Measurements from ENCODE around the gene OR12D3.
"Not testable (repeated sequence)": the region's sequence is repeated elsewhere in the genome, so short reads cannot be mapped to it uniquely, and the experiment has no call there.

The OR12D3 gene, protein sequence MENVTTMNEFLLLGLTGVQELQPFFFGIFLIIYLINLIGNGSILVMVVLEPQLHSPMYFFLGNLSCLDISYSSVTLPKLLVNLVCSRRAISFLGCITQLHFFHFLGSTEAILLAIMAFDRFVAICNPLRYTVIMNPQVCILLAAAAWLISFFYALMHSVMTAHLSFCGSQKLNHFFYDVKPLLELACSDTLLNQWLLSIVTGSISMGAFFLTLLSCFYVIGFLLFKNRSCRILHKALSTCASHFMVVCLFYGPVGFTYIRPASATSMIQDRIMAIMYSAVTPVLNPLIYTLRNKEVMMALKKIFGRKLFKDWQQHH

DNA sequence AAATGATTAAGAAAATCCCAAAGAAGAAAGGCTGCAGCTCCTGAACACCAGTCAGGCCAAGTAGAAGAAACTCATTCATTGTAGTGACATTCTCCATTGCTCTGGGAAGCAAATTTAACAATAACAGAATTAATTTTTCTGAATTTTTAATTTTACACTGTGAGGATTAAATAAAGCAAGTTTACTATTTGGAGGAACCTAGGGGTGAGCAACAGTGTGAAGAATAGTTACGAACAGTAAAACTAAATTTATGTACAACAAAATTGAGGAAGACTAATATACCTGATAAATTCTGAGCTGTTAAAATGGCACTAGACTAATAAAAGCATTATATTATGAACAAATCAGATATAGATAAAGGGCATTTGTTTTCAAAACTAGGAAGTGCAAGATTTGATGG lies at the start of gene OR12D3:
Gene OR12D3 (minus strand): TSS at position 101 of the 400 bp plus-strand sequence. CDS start 4 bp downstream, at position 97.
- DNase-seq = no peak

DNA sequence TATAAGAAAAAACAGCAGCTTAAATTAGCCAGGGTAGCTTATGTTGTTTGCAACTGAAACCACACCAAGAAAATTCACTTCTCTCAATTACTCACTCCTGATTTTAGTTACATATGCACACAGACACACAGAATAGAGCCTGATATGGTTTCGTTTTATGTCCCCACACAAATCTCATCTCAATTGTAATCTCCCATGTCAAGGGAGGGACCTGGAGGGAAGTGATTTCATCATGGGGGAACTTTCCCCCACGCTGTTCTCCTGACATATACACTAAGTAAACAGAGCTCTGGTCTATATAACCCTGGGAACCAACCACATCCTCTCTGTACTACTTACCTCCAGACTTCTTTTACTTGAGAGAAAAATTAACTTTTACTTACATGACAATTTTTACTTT lies 49.5 kb upstream of the OR12D3 start:
- no peak for DNase-seq

DNA sequence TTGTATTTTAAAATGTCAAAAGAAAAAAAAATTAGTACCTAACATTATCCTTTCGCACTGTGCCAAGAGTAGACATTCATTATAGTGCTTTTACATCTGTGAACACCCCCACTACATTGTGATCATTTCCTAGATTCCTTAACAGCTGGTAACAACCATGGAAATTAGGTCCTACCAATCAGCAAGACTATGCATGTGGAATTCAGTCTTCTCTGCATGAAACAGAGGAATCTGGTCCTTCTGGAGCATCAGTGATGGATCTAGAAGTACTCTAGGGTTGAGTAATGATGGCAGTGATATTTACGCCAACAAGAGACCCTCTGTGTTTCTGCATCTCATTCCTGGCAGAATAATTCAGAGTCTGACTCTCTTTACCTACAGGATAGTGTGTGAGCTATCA lies 49.1 kb upstream of the OR12D3 start:
- DNase-seq = no peak

GRCh38 chr6:29419516-29419915 lies 44.4 kb upstream of the OR12D3 start:
- DNase-seq = no peak

- DNase-seq = no peak
Observed at GRCh38 chr6:29414588-29414987, 39.5 kb upstream of the OR12D3 start, which contains the start of gene OR12D1. Gene OR12D1 (plus strand): TSS chr6:29414928.

- no peak for DNase-seq
Observed at GRCh38 chr6:29403801-29404200, 28.7 kb upstream of the OR12D3 start.

- DNase-seq = no peak
Observed at GRCh38 chr6:29399525-29399924, 24.4 kb upstream of the OR12D3 start.

DNA sequence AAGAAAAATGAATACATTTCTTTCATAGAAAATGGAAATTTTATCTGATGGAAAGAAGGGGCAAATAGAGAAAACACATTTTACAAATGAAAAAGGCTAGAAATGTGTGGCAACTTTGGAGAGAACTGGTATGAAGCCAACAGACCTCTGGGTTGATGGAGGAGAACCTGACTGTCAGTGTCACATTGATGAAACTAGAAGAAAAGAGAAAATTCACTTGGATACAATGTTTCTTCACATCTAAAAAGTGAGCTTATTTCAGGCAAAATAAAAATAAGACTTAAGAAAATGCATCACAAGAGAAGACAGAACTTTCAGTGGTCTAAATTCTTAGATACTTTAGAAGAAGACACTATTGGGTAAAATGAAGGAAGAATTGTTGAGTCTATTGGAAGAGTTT lies 20.2 kb upstream of the OR12D3 start, which contains the start of gene OR12D2:
Gene OR12D2 (plus strand): TSS at position 301 of the 400 bp plus-strand sequence. CDS start 1,069 bp downstream, outside the sequence.
- no peak for DNase-seq

GRCh38 chr6:29388533-29388932 lies 13.4 kb upstream of the OR12D3 start:
- no peak for DNase-seq

DNA sequence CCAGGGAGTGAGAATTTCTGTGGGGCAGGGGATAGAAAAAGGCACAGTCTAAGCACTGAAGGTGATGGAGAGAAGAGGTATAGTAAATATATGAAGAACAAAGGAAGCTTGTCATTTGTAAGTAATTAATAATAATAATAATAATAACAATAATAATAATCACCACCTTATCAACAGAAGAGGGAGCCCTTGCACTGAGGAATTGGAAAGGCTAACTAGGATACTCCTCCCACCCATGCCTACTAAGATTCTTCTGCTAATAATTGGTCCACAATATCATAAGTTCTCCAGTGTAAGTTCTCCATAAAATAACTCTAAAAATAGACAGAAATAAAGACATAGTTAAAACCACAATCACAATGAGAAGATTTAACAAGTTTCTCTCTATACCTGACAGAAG lies 912 bp upstream of the OR12D3 start:
- DNase-seq = no peak

GRCh38 chr6:29368765-29369164 lies 6.3 kb downstream of the OR12D3 start, which contains the start of gene OR5V1:
Gene OR5V1 (minus strand): TSS chr6:29368865. CDS start chr6:29356195, 12,670 bp downstream.
- no peak for DNase-seq

DNA sequence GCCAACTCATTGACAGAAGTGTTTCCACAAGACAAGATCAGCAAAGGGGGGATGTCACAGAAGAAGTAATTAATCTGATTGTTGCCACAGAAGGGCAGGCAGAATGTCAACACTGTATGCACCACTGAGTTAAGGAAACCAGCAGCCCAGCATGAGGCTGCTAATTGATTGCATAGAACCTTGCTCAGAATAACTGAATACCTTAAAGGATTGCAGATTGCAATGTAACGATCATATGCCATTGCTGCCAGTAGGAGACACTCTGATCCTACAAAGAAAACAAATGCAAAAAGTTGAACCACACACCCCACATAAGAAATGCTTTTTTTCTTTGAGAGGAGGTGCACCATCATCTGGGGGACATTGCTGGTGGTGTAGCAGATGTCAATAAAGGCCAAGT lies 19.5 kb downstream of the OR12D3 start:
- DNase-seq = no peak

GRCh38 chr6:29354980-29355379 lies 20.1 kb downstream of the OR12D3 start:
- no peak for DNase-seq

DNA sequence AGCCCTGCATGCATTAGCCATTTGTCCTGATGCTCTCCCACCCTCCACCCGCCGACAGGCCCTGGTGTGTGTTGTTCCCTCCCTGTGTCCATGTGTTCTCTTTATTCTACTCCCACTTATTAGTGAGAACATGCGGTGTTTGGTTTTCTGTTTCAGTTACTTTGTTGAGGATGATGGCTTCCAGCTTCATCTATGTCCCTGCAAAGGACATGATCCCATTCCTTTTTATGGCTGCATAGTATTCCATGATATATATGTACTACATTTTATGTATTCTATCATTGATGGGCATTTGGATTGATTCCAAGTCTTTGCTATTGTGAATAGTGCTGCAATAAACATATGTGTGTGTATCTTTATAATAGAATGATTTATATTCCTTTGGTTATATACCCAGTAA lies 25.7 kb downstream of the OR12D3 start:
- DNase-seq = not testable (repeated sequence)

GRCh38 chr6:29345380-29345779 lies 29.7 kb downstream of the OR12D3 start:
- no peak for DNase-seq

- no peak for DNase-seq
Observed at GRCh38 chr6:29336269-29336668, 38.8 kb downstream of the OR12D3 start.

- DNase-seq = no peak
Observed at GRCh38 chr6:29332676-29333075, 42.4 kb downstream of the OR12D3 start.

DNA sequence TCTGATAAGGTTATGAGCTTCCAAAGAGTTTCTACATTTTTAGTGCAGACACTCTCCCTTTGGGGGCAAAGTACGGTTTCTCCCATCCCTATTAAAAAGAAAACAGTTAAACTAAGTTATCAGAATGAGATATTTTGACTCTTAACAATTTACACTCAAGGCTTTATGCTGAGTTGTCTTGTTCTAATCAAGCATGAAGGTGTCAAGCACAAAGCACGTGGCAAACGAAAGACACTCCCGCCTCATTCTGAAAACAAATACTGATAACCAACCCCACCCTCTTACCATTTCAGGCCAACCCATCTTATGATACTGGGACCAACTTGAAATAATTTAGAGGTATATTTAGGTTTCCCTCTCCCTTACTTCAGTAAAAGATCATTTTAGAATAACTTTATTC lies 49.3 kb downstream of the OR12D3 start:
- no peak for DNase-seq

All from activated CD4-positive, alpha-beta T cell treated with anti-CD3 and anti-CD28 coated beads, Interleukin-2, amount 50 U/mL, for 4 hours (primary cell).